Measurements from ENCODE around the gene PHLDA1. TPM values are rescaled to one million over a fixed set of nuclear protein-coding genes. Genes with fewer than 3 reads are reported as not detected.
A peak's percentile ranks its signal among the peaks of the same experiment; 100 is the strongest.

Gene PHLDA1
- total RNA-seq, 2 donors from 2014 or later: 5.7 to 10.4 TPM

DNA sequence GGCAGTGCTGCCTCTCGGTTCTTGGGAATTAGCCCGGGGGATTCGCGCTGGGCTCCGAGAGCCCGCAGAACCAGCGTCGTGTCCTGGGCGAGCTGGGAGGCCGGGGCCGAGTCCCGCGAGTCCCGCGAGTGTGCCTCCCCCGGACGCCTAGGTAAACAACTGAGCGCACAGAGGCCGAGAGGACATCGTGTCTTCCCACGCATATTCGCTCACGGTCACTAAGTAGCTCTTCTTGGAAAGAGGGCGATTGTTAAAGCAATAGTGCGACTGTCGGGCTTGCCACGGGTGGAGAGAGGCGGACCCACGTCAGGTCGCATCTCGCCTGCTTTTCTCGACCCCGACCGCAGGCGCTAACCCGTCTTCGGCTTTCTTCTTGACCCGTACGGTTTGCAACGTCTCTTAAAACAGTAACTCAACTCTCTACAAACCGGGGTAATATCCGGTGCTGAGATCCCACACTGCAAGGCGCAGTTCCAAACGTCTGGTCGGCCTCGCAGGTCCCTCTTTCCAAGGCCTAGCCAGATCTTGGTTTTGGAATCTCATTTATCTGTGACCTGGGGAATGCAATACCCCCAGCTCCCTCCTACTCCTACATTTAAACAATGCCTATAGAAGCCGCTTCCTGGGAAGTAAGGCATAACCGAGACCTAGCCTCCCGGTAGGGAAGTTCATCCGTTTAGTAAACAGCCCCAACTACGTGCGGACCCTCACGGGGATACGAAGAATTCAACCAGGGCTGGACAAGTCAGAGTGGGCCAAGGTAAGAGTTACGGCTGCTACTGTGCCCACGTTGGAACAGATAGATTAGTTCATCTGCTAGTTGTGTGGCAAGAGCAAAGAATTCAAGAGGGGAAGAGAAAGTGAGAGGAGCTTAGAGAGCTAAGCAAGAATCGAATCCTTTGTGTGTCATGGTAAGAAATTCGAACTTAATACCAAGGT lies 736 bp upstream of the PHLDA1 start:
- H3K4me3 ChIP-seq: peak overlapping the region; percentile 61
- H3K36me3 ChIP-seq: no peaks in the 10 kb centered on the region
- no peaks in the 10 kb centered on the region for H3K4me1 ChIP-seq
- intact Hi-C loops (cut with DNase I): loop anchor here (10.0 kb wide), 1 partner anchor 208 kb away; no protein-coding TSS in a partner anchor
- H3K27me3 ChIP-seq: no peaks in the 10 kb centered on the region
- TF ChIP-seq, protein P1, sequence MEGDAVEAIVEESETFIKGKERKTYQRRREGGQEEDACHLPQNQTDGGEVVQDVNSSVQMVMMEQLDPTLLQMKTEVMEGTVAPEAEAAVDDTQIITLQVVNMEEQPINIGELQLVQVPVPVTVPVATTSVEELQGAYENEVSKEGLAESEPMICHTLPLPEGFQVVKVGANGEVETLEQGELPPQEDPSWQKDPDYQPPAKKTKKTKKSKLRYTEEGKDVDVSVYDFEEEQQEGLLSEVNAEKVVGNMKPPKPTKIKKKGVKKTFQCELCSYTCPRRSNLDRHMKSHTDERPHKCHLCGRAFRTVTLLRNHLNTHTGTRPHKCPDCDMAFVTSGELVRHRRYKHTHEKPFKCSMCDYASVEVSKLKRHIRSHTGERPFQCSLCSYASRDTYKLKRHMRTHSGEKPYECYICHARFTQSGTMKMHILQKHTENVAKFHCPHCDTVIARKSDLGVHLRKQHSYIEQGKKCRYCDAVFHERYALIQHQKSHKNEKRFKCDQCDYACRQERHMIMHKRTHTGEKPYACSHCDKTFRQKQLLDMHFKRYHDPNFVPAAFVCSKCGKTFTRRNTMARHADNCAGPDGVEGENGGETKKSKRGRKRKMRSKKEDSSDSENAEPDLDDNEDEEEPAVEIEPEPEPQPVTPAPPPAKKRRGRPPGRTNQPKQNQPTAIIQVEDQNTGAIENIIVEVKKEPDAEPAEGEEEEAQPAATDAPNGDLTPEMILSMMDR (IDR thresholded peaks at IDR 0.05): no peak
- peak; percentile 52 for DNase-seq
- H3K9ac ChIP-seq (ENCODE audit: low read depth in 2 of 2, low read length in 2 of 2): peak overlapping the region; percentile 84 to 95
- H3K9me3 ChIP-seq: no peaks in the 10 kb centered on the region
- H3K27ac ChIP-seq: peak overlapping the region; percentile 90

GRCh38 chr12:76031081-76031413 lies 529 bp downstream of the PHLDA1 start:
- H3K27ac ChIP-seq: peak overlapping the region; percentile 90
- no peaks in the 10 kb centered on the region for H3K9me3 ChIP-seq
- no peaks in the 10 kb centered on the region for H3K36me3 ChIP-seq
- DNase-seq: no peak
- no peaks in the 10 kb centered on the region for H3K27me3 ChIP-seq
- peak overlapping the region; percentile 74 to 81 for H3K9ac ChIP-seq (ENCODE audit: low read depth in 2 of 2, low read length in 2 of 2)
- H3K4me3 ChIP-seq: peak overlapping the region; percentile 61
- intact Hi-C loops (cut with DNase I): loop anchor here (10.0 kb wide), 1 partner anchor 206 kb away; no protein-coding TSS in a partner anchor
- TF ChIP-seq, protein P1 (IDR thresholded peaks at IDR 0.05): no peak
- H3K4me1 ChIP-seq: no peaks in the 10 kb centered on the region

- Histone ChIP-seq H3K27me3 (no peaks in the 10 kb centered on the region), H3K27ac (peak overlapping the region; percentile 90), H3K9ac (ENCODE audit: low read depth in 2 of 2, low read length in 2 of 2) (peak overlapping the region; percentile 74 to 81), H3K36me3 (no peaks in the 10 kb centered on the region), H3K4me3 (peak overlapping the region; percentile 61), H3K4me1 (no peaks in the 10 kb centered on the region), H3K9me3 (no peaks in the 10 kb centered on the region)
- TF ChIP-seq, protein P1 (IDR thresholded peaks at IDR 0.05): no peak
- intact Hi-C loops (cut with DNase I): loop anchor here (10.0 kb wide), 1 partner anchor 206 kb away; no protein-coding TSS in a partner anchor
- peak; percentile 46 for DNase-seq
Observed at GRCh38 chr12:76030341-76031080, 1.1 kb downstream of the PHLDA1 start.

- Histone ChIP-seq H3K27ac (peak overlapping the region; percentile 34), H3K27me3 (no peaks in the 10 kb centered on the region), H3K9me3 (no peaks in the 10 kb centered on the region), H3K9ac (ENCODE audit: low read depth in 2 of 2, low read length in 2 of 2) (peak overlapping the region; percentile 74 to 81), H3K36me3 (no peaks in the 10 kb centered on the region), H3K4me3 (peak overlapping the region; percentile 61), H3K4me1 (no peaks in the 10 kb centered on the region)
- intact Hi-C loops (cut with DNase I): loop anchor here (10.0 kb wide), 1 partner anchor 205 kb away; no protein-coding TSS in a partner anchor
- TF ChIP-seq, protein P1 (IDR thresholded peaks at IDR 0.05): no peak
- DNase-seq: no peak
Observed at GRCh38 chr12:76029982-76030340, 1.6 kb downstream of the PHLDA1 start.

DNA sequence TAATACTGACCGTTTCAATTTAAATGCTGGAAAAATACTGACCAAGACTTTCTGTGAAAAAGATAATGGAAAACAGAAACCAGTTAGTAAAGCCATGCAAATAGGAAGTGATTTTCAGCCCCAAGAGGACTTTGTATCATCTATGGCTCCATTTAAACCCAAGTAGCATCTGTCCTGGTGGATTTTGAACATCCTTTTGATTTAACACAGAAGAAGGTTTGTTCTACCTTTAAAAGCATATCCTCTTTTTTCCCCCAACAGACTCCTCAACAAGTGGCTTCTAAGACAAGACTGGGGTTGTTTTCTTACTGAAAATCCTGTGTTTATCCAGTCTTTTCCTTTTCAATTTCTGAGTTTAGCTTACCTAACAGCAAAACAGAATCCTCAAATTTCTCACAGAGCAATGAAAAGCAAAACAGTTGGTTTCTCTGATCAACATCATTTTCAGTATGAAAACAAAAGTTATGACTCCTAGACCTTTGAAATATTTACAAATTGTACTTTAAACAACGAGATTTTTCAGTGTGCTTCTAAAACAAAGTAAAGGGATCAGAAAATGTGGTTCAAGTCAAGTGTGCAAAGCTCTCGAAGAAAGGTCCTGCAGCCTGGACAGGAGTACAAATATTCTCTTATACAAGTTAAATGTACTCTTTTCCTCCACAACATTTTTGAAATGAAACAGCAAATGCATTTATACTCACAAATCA lies 2.9 kb downstream of the PHLDA1 start:
- no peaks in the 10 kb centered on the region for H3K36me3 ChIP-seq
- H3K9ac ChIP-seq (ENCODE audit: low read depth in 2 of 2, low read length in 2 of 2): peak overlapping the region in 1 of 2 donors; percentile 37
- peak overlapping the region; percentile 61 for H3K4me3 ChIP-seq
- no peaks in the 10 kb centered on the region for H3K9me3 ChIP-seq
- DNase-seq: no peak
- no peaks in the 10 kb centered on the region for H3K27me3 ChIP-seq
- no peak overlapping the region for H3K27ac ChIP-seq
- TF ChIP-seq, protein P1 (IDR thresholded peaks at IDR 0.05): no peak
- H3K4me1 ChIP-seq: no peaks in the 10 kb centered on the region
- intact Hi-C loops (cut with DNase I): no loop called here

Data from colonic mucosa (tissue), 4 donors.